Measurements from ENCODE around the gene GYS2.
"Not testable (repeated sequence)": the region's sequence is repeated elsewhere in the genome, so short reads cannot be mapped to it uniquely, and the experiment has no call there.

The GYS2 gene

DNA sequence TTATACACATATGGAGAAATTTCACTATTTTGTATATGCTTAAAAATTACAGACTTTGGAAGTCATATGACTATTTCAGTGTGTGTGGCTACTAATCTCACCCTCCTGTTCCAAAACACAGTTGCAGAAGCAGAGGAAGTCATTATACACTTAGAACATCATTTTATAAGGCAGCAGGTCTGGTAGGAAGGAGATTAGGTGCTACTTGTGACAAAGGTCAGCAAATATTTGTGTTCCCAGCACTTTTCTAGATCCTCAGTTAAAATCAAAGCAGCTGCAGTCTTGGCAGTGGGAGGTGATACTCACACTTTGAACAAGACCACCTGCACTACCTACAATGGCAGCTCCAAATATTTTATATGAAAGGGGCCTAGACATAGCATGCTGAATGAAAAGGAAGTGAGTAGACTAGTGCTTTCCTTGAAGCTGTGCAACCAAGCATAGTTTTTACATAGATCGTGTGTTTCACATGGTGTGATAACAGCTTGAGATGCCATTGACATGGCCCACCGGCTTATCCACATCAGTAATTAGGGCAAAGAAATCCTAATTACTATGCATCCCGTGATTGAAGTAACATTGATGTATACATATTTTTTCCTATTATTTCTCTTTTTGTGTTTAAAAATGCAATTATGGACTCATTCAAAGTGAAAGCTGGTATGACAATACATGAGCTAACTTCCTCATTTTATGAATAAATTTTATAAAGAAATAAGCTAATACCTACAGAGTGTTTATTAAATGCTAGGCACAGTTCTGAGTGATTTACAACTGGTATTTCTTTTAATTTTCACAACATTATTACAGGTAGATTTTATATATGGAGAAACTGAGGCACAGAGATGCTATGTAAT lies 5.3 kb downstream of the GYS2 start:
- no peak for DNase-seq

DNA sequence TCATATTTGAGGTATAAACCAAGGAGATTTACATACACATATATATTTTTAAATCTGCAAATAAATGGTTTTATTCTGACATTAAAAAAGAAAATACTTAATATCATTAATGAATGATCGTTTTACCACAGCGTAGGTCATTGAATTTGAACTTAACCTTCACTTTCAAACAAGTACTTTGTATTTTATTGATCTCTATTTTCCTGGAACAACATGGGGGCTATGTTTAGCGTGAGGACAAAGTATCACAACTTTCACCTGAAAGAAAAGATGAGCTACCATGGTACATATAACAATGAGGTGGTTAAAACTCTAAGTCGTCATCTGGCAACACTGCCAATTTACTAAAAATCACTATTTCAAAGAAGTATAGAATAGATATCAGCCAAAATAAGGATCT lies 6.0 kb downstream of the GYS2 start:
- no peak for DNase-seq

DNA sequence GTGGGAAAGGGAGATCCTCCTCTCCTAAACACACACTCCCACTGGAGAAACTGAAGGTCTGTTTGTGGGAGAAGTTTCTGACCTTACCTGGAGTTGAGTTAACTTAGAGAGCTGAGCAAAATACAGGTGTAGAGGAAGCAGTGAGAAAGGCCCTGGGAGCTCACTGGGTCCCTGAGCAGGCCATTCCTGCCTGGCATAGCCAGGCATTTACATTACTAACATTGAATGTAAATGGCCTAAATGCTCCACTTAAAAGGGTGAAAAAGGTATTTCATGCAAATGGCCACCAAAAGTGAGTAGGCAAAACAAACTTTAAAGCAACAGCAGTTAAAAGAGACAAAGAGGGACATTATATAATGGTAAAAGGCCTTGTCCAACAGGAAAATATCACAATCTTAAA lies 9.3 kb downstream of the GYS2 start:
- not testable (repeated sequence) for DNase-seq

DNA sequence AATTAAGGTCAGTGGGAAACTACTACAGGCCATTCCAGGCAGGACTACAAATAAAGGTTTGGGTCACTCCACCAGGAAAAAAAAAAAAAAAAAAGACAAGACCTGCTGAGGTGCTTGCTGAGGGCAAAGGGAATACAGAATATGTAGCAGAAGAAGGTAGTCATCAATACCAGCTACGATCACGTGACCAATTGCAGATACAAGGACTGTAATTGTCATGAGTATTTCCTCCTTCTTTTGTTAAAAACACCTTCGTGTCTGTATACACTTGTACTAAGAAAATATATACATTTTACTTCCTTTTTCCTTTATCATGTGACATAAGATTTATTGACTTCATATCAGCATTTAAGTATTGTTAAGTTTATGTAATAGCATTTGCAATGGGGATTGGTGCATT lies 19.2 kb downstream of the GYS2 start:
- no peak for DNase-seq

DNA sequence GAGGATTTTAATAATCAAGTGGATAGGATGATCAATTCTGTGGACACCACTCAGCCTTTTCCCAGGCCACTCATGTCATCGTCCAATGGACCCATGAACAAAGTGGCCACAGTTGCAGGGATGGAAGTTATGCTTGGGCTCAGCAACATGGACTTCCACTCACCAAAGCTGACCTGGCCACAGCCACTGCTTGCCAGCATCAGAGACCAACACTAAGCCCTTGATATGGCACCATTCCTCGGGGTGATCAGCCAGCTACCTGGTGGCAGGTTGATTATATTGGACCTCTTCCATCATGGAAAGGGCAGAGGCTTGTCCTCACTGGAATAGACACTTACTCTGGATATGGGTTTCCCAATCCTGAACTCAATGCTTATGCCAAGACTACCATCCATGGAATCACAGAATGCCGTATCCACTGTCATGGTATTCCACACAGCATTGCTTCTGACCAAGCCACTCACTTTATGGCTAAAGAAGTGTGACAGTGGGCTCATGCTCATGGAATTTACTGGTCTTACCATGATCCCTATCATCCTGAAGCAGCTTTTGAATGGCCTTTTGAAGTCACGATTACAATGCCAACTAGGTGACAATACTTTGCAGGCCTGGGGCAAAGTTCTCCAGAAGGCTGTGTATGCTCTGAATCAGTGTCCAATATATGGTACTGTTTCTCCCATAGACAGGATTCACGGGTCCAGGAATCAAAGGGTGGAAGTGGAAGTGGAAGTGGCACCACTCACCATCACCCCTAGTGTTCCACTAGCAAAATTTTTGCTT lies 20.1 kb downstream of the GYS2 start:
- not testable (repeated sequence) for DNase-seq

DNA sequence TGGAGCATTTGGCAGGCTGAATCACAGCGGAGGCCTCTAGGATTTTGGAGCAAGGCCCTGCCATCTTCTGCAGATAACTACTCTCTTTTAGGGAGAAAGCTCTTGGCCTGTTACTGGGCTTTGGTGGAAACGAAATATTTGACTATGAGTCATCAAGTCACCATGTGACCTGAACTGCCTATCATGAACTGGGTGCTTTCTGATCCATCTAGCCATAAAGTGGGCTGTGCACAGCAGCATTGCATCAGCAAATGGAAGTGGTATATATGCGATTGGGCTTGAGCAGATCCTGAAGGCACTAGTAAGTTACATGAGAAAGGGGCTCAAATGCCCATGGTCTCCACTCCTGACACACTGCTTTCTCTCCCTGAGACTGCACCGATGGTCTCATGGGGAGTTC lies 21.1 kb downstream of the GYS2 start:
- DNase-seq = no peak

DNA sequence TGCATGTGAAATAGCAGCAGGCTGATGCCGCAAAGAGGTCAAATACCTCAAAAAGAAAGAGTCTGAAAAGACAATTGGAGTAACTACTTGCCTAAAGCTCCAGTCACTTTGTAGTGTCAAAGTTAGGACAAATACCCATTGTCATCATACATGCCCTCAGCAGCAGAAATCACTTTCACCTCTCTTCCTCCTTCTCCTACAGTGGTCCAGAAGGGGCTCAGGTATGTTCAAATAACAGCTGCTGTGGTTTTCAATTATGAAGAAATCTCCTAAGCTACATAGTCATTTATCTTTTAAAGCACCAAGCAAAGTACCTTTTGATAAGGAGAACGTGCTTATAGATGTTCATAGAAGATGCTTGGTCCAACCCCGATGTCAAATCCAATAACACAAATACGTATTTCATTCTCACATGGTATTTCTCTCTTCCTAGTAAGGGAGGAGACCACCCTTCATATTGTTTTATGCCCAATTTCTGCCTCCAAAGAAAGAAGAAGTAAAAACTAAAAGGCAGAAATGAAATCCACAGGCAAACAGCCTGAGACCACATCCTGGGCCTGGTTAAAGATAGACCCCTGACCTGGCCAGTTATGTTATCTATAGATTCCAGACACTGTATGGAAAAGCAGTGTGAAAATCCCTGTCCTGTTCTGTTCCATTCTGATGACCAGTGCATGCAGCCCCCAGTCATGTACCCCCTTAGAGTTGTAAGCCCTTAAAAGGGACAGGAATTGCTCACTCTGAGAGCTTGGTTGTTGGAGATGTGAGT lies 23.7 kb downstream of the GYS2 start:
- no peak for DNase-seq

DNA sequence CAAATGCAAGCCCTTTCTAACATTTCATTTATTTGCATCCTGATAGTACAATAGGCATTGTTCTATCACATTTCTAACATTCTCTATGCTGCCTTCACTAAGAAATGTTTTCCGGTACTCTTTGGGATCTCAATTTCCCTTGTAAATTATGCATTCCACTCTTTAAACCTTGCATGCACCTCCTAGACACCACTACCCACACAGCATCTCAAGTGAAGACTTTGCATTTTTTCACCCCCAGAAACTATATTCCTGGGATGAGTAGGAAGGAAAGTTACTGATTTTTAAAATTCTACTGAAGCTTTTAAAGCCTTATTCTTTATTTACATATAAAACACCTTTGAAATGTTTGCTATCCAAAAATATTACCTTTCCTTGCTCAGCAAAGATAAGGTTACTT lies 27.1 kb downstream of the GYS2 start:
- DNase-seq = no peak

DNA sequence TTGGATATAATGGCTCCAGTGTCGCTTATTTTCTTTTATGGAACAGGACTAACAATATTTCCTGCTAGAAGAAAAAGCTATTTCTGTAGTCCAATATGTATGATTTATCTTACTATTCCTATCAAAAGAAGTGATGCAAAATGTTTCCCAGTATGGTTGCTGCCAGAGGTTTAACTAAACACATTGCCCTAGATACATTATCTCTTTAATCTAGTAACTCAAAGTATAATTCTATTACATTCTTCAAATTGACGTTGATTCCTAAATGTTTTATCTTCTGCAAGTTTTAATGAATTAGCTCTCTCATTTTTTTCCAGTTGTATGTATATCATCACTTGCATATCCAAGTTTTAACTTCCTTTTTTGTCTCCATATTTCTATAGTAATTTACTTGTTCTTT lies 28.2 kb downstream of the GYS2 start:
- no peak for DNase-seq

DNA sequence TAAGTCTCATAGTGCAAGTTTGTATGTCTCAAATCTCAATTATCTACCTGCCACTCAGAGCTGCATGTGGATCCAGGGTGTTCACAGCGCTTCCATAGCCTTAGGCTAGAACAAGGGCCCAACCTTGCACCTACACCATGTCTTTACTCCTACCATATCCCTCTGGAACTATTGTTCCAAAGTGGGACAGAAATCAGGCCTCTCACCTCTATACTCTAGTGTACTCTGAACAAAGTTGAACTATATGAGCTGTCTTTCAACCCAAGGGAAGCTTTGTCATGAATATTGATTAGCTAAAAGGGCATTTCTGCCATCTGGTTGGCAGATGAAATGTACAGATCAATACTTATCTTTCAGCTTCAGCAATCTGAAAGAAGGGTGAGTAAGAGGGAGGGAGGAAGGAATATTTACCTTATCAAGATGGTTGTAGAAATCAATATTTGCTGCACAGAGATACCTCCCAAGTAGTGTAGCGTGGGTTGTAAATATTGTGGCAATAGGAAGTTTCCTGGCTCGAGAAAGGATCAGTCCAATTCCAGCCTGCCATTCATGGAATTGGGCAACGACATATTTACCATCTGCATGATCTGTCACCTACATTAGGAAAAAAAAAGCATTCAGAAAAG lies 30.8 kb downstream of the GYS2 start:
- DNase-seq = no peak

DNA sequence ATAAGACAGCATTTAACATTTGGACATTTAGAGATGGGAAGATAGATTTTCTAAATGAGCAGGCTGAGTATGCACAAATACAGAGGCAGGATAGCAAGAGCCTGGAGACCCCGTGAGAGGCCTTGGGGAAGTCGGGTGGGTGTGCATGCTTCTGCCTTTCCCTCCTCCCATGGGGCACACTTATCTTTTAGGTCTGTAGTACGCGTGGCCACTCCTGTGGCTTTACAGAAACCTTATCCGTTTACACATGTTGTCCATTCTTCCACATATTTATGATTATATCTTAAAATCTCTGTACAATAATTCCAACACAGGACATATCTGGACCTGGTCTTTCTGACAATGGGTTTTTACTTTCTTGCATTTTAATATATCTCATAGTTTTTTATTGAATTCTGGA lies 33.6 kb downstream of the GYS2 start:
- DNase-seq = no peak

DNA sequence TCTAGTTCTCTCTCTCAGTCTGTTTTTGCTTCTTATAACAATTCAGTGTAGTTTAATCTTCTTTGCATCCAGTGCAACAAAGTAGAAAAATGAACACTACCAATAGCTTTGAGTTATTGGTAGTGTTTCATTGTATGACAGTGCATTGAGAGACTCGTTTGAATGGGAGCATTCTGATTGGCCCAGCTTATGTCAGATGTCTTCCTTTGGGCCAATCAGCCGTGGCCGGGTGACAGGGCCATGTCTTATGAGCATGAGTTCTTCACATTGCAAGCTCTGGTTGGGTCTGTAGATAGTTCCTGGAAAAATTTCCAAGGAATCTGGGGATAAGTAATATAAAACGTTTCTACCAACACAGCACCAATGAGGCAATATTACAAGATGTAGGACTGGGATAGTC lies 36.5 kb downstream of the GYS2 start:
- DNase-seq = no peak

DNA sequence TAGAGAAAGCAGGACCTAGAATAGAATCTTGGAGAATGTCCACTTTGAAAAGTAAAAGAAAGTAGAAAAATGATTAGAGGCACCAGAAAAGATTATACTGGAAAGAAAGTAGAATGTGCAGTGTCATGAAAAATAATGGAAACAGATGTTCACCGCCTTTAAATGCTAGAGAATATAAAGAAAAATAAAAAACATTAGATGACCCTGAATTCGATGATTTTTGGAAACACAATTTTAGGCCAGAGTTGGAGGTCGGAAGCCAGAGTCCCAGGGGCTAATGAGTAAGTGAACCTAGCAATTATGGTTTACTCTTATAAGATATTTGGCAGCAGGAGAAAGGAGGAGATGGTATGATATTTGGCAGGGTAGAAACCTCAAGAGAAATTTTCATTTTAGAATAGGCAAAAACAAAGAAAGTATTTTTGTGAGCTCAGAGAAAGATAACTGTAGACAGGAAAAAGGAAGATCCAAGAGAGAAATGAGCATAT lies 37.7 kb downstream of the GYS2 start:
- DNase-seq = no peak

DNA sequence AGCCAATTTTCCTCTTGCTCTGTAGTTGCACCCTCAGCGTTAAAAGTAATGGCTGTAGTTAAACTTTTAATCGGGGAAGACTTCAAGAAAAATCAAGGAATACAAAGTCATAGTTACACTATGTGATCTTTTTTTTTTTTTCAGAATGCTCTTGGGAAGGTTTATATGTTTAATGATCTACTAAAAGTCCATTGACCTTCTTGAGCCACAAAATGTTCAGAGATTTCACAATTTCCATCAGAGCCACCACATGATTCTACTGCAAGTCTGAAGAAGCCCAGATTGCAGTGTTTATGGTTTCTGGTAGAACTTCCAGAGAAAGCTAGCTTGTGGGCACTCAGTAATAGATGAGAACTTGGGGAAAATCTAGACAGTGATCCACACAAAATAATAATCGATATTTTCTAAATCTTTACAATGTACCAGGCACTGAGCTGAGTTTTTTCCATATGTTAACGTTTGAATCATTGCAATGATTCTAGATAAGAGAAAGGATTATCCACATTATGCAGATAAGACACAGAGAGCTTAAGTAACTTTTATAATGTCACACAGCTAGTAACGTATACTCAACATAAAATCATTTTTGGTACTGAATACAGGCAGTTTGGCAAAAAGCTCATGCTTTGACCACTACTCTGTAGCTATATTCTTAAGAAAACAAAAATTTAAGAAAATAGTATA lies 38.3 kb downstream of the GYS2 start:
- no peak for DNase-seq

DNA sequence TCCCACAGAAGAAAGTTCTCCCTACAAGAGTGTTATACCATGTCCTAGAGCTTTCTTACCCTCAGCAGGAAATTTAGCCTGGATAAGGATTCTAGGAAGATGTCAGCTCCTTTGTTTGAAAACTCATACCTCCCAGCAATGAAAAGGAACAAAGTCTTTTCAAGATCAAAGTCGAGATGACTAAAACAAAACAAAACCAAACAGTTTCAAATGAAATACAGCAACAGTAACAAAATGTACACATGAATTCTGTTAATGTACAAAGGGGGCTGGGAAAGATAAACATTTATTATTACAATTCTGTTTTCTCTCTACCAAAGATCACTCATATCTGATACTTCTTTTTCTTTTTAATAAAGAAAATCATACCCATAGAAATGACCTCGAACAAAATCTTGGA lies 41.8 kb downstream of the GYS2 start:
- DNase-seq = no peak

DNA sequence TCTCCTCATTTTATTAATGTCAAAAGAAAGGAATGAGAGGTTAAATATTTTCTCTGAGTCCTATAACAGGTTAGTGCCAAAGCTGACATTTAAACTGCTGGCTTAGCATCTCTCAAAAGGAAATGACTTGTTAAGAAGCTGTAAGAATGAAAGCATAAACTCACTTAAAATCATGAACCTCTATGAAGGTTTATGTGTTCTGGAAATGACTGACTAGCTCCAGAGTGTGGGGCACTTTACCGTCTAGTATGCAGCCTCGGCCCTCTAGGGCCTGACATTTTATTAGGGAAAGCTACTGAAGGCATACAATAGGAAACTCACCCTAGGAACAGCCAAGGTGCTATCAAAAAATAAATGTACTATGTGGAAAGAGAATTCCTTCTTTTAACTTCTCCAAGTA lies 43.5 kb downstream of the GYS2 start:
- no peak for DNase-seq

DNA sequence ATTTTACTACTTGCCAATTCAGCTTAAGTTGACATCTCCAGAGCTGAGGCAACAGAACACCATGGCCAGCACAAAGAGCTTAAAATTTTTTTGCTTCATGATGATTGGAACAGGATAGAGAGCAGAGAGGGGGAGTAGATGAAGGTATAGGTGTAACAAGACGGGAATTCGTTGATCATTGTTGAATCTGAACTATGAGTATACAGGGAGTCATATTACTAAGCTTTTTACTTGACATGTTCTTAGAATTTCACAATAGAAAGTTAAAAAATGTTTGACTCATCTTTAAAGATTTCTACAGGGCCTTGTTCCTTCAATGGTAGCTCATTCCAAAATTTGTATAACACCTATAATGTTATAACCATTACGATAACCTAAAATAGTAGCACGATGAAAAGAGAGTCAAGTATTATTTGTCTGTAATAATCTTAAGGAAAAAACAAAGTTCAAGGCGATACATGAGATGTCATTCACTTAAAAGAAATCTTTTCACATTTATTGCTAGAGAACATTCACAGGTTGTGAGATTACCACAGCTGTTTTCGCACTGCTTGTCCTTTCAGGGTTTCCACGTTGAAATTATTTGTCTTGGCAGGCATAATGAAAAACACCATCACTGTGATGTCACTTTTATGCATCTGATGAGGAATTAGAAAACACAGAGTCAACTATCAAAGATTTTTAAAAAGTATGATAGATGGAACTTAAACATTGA lies 44.6 kb downstream of the GYS2 start:
- no peak for DNase-seq

DNA sequence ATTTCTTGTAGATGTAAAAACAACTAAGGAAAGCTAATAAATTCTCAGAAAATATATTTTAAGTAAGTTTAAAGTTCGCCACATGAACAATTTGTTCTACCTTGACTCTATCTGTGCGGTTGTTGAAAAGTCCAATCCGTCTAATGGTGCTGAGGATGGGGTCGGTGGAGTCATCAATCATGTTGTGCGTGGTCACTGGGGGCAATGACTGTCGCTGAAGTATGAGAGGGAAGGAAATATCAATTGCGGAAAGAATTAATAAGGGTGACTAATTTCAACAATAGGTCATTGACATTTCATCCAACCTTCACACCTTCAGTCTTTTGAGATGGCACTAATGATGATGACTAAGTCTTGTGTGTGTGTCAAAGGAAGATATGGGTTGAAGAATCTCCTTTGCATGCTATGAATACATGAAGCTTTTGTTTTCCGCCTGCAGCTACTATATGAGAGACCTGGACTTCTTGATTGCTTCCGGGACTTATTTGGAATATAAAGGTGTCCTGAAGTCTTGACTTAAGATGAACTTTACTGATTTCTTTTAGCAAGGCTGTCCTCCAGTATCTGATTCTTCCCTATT lies 46.5 kb downstream of the GYS2 start:
- no peak for DNase-seq

DNA sequence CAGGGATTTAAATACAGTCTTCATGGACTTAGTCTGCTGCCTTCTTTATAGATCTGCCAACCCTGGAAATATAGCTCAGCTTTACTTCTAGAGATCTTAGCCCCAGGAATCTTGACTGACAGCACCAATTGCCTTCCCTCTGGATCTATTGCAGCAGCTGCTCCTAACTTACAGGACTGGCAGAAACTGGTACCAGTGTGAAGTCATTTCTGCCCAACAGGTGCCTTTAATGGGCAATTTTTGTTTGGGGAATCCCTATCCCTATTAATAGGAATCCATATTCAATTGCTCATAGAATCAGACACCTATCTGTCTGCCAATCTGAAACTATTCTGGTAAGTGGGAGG lies 51.3 kb downstream of the GYS2 start:
- DNase-seq = no peak

DNA sequence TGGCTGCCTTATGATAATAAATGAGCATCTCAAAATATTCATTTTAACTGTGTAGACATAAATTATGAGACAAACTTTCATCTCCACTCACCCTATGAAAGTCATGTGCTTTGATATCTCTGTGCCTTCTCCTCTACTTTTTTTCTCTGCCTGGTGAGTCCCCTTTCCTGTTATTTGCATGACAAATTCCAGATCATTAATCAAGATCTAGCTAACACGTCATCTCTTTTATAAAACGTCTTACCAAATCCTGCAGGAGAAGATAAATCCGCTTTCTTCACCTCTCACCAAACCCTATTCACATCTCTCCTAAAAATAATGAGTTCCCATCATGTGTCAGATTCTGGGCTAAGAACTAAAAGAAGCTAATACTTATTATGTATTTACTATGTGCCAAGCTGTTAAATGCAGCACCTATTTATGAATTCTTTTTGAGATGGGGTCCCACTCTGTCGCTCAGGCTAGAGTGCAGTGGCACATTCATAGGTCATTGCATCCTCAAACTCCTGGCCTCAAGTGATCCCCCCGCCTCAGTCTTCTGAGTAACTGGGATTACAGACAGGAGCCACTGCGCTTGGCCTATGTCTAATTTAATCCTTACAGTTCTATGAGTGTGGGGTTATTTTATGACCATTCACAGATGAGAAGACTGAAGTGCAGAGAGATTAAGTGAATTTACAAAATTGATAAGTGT lies 51.9 kb downstream of the GYS2 start:
- no peak for DNase-seq

Data from 8988T (cell line).